Right forelimb (tissue), 1 donor: ENCODE measurements around the gene GALNT17.

ENCODE experiments used
- DNase-seq: peaks from one replicate; pipeline ENCODE4 v3.0.0-alpha.2; 2018

GALNT17 gene

GRCh38 chr7:71511361-71511807 lies 379.4 kb downstream of the GALNT17 start:
- no peak for DNase-seq

GRCh38 chr7:71517940-71518699 lies 386.2 kb downstream of the GALNT17 start:
- DNase-seq, result no peak

- DNase-seq, result no peak
Measured at GRCh38 chr7:71518880-71519279, 386.9 kb downstream of the GALNT17 start.

GRCh38 chr7:71521506-71521905 lies 389.6 kb downstream of the GALNT17 start:
- DNase-seq, result peak; percentile 50

- no peak for DNase-seq
Measured at GRCh38 chr7:71526106-71526505, 394.2 kb downstream of the GALNT17 start.

- no peak for DNase-seq
Measured at GRCh38 chr7:71527213-71527612, 395.3 kb downstream of the GALNT17 start.

GRCh38 chr7:71535616-71536015 lies 403.7 kb downstream of the GALNT17 start:
- DNase-seq, result no peak

- DNase-seq, result no peak
Measured at GRCh38 chr7:71538210-71538609, 406.3 kb downstream of the GALNT17 start.

- DNase-seq, result no peak
Measured at GRCh38 chr7:71539615-71540014, 407.7 kb downstream of the GALNT17 start.

- DNase-seq, result no peak
Measured at GRCh38 chr7:71541707-71542353, 409.9 kb downstream of the GALNT17 start.

GRCh38 chr7:71543396-71543795 lies 411.5 kb downstream of the GALNT17 start:
- DNase-seq, result no peak

- DNase-seq, result no peak
Measured at GRCh38 chr7:71544816-71545215, 412.9 kb downstream of the GALNT17 start.

GRCh38 chr7:71547426-71547825 lies 415.5 kb downstream of the GALNT17 start:
- no peak for DNase-seq

- no peak for DNase-seq
Measured at GRCh38 chr7:71548746-71549145, 416.8 kb downstream of the GALNT17 start.

GRCh38 chr7:71553306-71553705 lies 421.4 kb downstream of the GALNT17 start:
- no peak for DNase-seq

- DNase-seq, result no peak
Measured at GRCh38 chr7:71555758-71556157, 423.8 kb downstream of the GALNT17 start.

- no peak for DNase-seq
Measured at GRCh38 chr7:71558806-71559613, 427.1 kb downstream of the GALNT17 start.

- no peak for DNase-seq
Measured at GRCh38 chr7:71560354-71560995, 428.5 kb downstream of the GALNT17 start.

- no peak for DNase-seq
Measured at GRCh38 chr7:71563276-71563675, 431.3 kb downstream of the GALNT17 start.

- DNase-seq, result no peak
Measured at GRCh38 chr7:71566376-71566775, 434.4 kb downstream of the GALNT17 start.

GRCh38 chr7:71566991-71567390 lies 435.0 kb downstream of the GALNT17 start:
- DNase-seq, result no peak

- no peak for DNase-seq
Measured at GRCh38 chr7:71574153-71574860, 442.4 kb downstream of the GALNT17 start.
